Activated CD4-positive, alpha-beta T cell treated with anti-CD3 and anti-CD28 coated beads, Interleukin-2, amount 10 ng/mL, durations not matched to agents 7 days and 5 days (primary cell): ENCODE results near the gene TTC39A. TPM values are rescaled to one million over a fixed set of nuclear protein-coding genes. Genes with fewer than 3 reads are reported as not detected.
"Not testable (repeated sequence)": the region's sequence is repeated elsewhere in the genome, so short reads cannot be mapped to it uniquely, and the experiment has no call there.

Experiments used
- CTCF ChIA-PET: fragments of 350-600 bp; sonication (Branson Sonifier 250); formaldehyde crosslinking; loops from one replicate; lab custom pipeline; 2021; ENCODE audit warnings: antibody characterized with exemption; lab: Charles Lee
- POLR2A ChIA-PET: fragments of 350-600 bp; sonication (Branson Sonifier 250); formaldehyde crosslinking; loops from one replicate; lab custom pipeline; 2021; ENCODE audit warnings: antibody characterized with exemption; lab: Charles Lee
- DNase-seq: peaks from one replicate; pipeline ENCODE4 v3.0.0-alpha.2; 2020
- H3K27ac Mint-ChIP-seq: one replicate; pipeline ENCODE4 v1.8.0; 2021; ENCODE audit warnings: mild to moderate bottlenecking, moderate library complexity, mixed read lengths
- H3K27me3 Mint-ChIP-seq: one replicate; pipeline ENCODE4 v1.8.0; 2021; ENCODE audit warnings: mixed read lengths
- H3K36me3 Mint-ChIP-seq: one replicate; pipeline ENCODE4 v1.8.0; 2021; ENCODE audit warnings: low read depth, mixed read lengths
- H3K4me1 Mint-ChIP-seq: one replicate; pipeline ENCODE4 v1.8.0; 2021; ENCODE audit warnings: mixed read lengths
- H3K4me3 Mint-ChIP-seq: one replicate; pipeline ENCODE4 v1.8.0; 2021; ENCODE audit warnings: mild to moderate bottlenecking, moderate library complexity, mixed read lengths
- H3K9me3 Mint-ChIP-seq: one replicate; pipeline ENCODE4 v1.8.0; 2021; ENCODE audit warnings: mixed read lengths
- total RNA-seq, 2 experiments: library from RNA; stranded (reverse); gene quantifications; one replicate each; pipeline ENCODE4 v1.2.3, GENCODE V29; 2021

TTC39A gene
- total RNA-seq, 2 experiments from 2014 or later, result not detected

GRCh38 chr1:51329443-51330325, 678 bp downstream of the TTC39A start:
- Mint-ChIP-seq H3K4me1 (peaks cover 6% of the 10 kb centered on the region), H3K27ac (no peak overlapping the region), H3K4me3 (no peak overlapping the region), H3K9me3 (no peaks in the 10 kb centered on the region), H3K36me3 (no peaks in the 10 kb centered on the region), H3K27me3 (peaks cover 39% of the 10 kb centered on the region)
- ChIA-PET POLR2A (no interaction called here), CTCF (interaction anchor here (0.9 to 1.3 kb wide), 3 partner anchors 11 to 33 kb away, joined by 3 read pairs; no protein-coding TSS in a partner anchor)
- DNase-seq, result no peak

- CTCF ChIA-PET, result interaction anchor here (0.9 to 1.3 kb wide), 3 partner anchors 12 to 32 kb away, joined by 3 read pairs; no protein-coding TSS in a partner anchor
- H3K36me3 Mint-ChIP-seq, result no peaks in the 10 kb centered on the region
- no peak for DNase-seq
- POLR2A ChIA-PET, result no interaction called here
- no peak overlapping the region for H3K4me3 Mint-ChIP-seq
- H3K9me3 Mint-ChIP-seq, result no peaks in the 10 kb centered on the region
- peaks cover 39% of the 10 kb centered on the region for H3K27me3 Mint-ChIP-seq
- no peak overlapping the region for H3K27ac Mint-ChIP-seq
- H3K4me1 Mint-ChIP-seq, result peaks cover 6% of the 10 kb centered on the region
Measured at GRCh38 chr1:51328926-51329325, 1.4 kb downstream of the TTC39A start.

DNA sequence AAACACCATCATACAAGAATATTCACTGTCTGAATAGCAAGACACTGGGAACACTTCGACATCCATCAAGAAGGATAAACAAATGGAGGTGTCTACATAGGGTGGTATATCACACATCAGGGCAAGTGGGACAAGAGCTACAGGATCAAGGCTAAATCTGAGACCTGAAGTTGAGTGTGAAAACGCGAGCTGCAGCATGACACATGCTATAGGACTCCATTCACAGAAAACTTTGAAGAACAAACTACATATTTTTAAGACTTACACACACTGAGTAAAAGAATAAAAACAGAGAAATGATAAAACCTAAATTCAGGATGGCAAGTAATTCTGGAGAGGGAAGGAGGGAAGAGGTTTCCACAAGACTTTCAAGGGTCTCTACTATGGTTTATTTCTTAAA, 2.1 kb downstream of the TTC39A start:
- Mint-ChIP-seq H3K4me3 (no peak overlapping the region), H3K27ac (no peak overlapping the region), H3K9me3 (no peaks in the 10 kb centered on the region), H3K27me3 (peaks cover 41% of the 10 kb centered on the region), H3K36me3 (no peaks in the 10 kb centered on the region), H3K4me1 (peaks cover 6% of the 10 kb centered on the region)
- ChIA-PET POLR2A (no interaction called here), CTCF (no interaction called here)
- DNase-seq, result no peak

GRCh38 chr1:51327386-51327785, 3.0 kb downstream of the TTC39A start:
- H3K4me1 Mint-ChIP-seq, result peaks cover 6% of the 10 kb centered on the region
- H3K4me3 Mint-ChIP-seq, result no peak overlapping the region
- H3K9me3 Mint-ChIP-seq, result no peaks in the 10 kb centered on the region
- CTCF ChIA-PET, result interaction anchor here (1.2 kb wide), 1 partner anchor 13 kb away, joined by 3 read pairs; no protein-coding TSS in a partner anchor
- no peak for DNase-seq
- H3K36me3 Mint-ChIP-seq, result no peaks in the 10 kb centered on the region
- POLR2A ChIA-PET, result no interaction called here
- peaks cover 48% of the 10 kb centered on the region for H3K27me3 Mint-ChIP-seq
- no peak overlapping the region for H3K27ac Mint-ChIP-seq

DNA sequence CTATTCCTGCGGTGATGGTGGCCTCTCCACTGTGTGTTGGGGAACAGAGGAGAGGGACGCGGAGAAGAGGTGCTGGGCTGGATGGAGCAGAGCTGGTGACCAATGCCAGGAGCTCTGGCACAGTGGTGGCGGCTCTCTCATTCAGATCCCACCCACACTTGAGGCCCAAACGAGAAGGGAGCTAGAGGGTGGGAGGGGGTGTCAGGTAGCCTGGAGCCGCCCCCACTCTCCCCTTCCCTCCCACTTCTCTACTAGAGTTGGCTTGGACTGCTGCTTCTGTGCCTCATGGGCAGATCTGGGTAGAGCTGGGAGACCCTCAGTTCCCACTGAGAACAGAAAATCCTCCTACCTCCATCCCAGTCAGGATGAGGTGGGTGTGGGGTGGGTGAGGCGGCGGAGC, 3.5 kb downstream of the TTC39A start:
- CTCF ChIA-PET, result interaction anchor here (1.2 kb wide), 1 partner anchor 14 kb away, joined by 3 read pairs; no protein-coding TSS in a partner anchor
- Mint-ChIP-seq H3K4me3 (no peak overlapping the region), H3K27ac (no peak overlapping the region), H3K27me3 (peaks cover 47% of the 10 kb centered on the region), H3K36me3 (no peaks in the 10 kb centered on the region), H3K9me3 (no peaks in the 10 kb centered on the region), H3K4me1 (peaks cover 6% of the 10 kb centered on the region)
- DNase-seq, result no peak
- POLR2A ChIA-PET, result no interaction called here

- peaks cover 40% of the 10 kb centered on the region for H3K27me3 Mint-ChIP-seq
- DNase-seq, result no peak
- H3K9me3 Mint-ChIP-seq, result no peaks in the 10 kb centered on the region
- H3K4me3 Mint-ChIP-seq, result no peak overlapping the region
- no peaks in the 10 kb centered on the region for H3K36me3 Mint-ChIP-seq
- H3K4me1 Mint-ChIP-seq, result peaks cover 5% of the 10 kb centered on the region
- POLR2A ChIA-PET, result no interaction called here
- CTCF ChIA-PET, result interaction anchor here (1.2 kb wide), 1 partner anchor 15 kb away, joined by 3 read pairs; no protein-coding TSS in a partner anchor
- H3K27ac Mint-ChIP-seq, result no peak overlapping the region
Measured at GRCh38 chr1:51325878-51326755, 4.2 kb downstream of the TTC39A start.

GRCh38 chr1:51325391-51325790, 5.0 kb downstream of the TTC39A start:
- H3K4me1 Mint-ChIP-seq, result no peaks in the 10 kb centered on the region
- H3K36me3 Mint-ChIP-seq, result no peaks in the 10 kb centered on the region
- H3K4me3 Mint-ChIP-seq, result no peak overlapping the region
- H3K9me3 Mint-ChIP-seq, result no peaks in the 10 kb centered on the region
- CTCF ChIA-PET, result no interaction called here
- DNase-seq, result no peak
- H3K27ac Mint-ChIP-seq, result no peak overlapping the region
- peaks cover 34% of the 10 kb centered on the region for H3K27me3 Mint-ChIP-seq
- POLR2A ChIA-PET, result no interaction called here

DNA sequence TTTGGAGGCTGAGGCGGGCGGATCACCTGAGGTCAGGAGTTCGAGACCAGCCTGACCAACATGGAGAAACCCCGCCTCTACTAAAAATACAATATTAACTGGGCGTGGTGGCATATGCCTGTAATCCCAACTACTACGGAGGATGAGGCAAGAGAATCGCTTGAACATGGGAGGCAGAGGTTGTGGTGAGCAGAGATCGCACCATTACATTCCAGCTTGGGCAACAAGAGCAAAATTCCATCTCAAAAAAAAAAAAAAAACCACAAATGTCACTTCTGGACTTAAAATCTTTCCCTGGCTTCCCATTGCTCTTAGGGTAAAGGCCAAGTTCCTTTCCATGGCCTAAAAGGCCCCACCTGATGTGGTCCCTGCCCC, 5.4 kb downstream of the TTC39A start:
- DNase-seq, H3K4me3 Mint-ChIP-seq, H3K4me1 Mint-ChIP-seq, POLR2A ChIA-PET, H3K36me3 Mint-ChIP-seq, H3K27ac Mint-ChIP-seq, CTCF ChIA-PET, H3K9me3 Mint-ChIP-seq: not testable (repeated sequence)
- H3K27me3 Mint-ChIP-seq, result peaks cover 34% of the 10 kb centered on the region

DNA sequence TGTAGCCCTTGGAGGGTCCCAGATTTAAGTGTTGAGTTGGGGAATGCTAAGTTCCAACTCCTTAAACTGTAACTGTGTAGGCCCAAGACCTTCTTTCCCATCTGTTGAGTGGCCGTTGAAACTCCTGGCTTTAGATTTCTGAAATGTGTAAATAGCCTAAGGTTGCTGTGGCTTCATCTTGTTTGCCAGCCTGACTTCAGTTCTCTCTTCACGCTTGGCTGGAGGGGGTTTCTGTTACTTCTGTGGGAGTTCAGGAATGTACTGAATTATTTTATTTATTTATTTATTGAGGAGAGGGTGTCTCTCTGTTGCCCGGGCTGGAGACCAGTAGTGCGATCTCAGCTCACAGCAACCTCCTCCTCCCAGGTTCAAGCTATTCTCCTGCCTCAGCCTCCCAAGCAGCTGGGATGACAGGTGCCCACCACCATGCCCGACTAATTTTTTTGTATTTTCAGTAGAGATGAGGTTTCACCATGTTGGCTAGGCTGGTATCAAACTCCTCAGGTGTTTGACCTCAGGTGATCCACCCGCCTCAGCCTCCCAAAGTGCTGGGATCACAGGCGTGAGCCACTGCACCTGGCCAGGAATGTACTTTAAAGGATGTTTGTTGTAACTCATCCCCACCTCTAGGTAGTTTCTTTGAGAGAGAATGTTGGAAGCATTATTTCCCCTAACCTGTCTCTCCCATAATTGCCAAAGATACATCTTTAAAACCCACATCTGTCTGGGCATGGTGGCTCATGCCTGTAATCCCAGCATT, 5.9 kb downstream of the TTC39A start:
- CTCF ChIA-PET, result no interaction called here
- no peak for DNase-seq

DNA sequence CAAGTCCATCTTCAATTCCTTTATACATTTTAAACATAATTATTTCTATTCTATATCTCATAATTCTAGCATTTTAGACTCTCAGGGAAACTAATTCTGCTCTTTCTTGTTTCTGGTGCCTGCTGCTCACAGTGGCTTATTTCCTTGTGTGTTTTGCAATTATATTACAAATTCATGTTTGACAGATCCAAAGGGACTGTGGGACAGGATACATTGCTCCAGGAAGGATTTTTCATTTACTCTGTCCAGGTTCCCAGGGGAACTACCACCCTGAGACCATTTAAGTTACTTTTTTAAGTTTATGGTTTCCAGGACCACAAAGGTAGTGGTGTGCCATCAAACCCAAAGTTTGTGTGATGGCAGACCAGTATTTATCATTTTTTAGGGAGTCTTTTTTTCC, 6.6 kb downstream of the TTC39A start:
- Mint-ChIP-seq H3K4me3 (no peak overlapping the region), H3K27me3 (peaks cover 25% of the 10 kb centered on the region), H3K36me3 (no peaks in the 10 kb centered on the region), H3K27ac (no peak overlapping the region), H3K4me1 (no peaks in the 10 kb centered on the region), H3K9me3 (no peaks in the 10 kb centered on the region)
- POLR2A ChIA-PET, result no interaction called here
- DNase-seq, result no peak
- CTCF ChIA-PET, result no interaction called here

More for the DNA sequence above, 5.9 kb downstream of the TTC39A start:
- H3K36me3 Mint-ChIP-seq, result no peaks in the 10 kb centered on the region
- POLR2A ChIA-PET, result no interaction called here
- no peaks in the 10 kb centered on the region for H3K9me3 Mint-ChIP-seq
- no peak overlapping the region for H3K27ac Mint-ChIP-seq
- no peak overlapping the region for H3K4me3 Mint-ChIP-seq
- H3K4me1 Mint-ChIP-seq, result no peaks in the 10 kb centered on the region
- peaks cover 29% of the 10 kb centered on the region for H3K27me3 Mint-ChIP-seq

GRCh38 chr1:51322417-51323101, 7.8 kb downstream of the TTC39A start:
- CTCF ChIA-PET, result no interaction called here
- POLR2A ChIA-PET, result no interaction called here
- Mint-ChIP-seq H3K4me1 (no peaks in the 10 kb centered on the region), H3K36me3 (no peaks in the 10 kb centered on the region), H3K4me3 (no peak overlapping the region), H3K9me3 (no peaks in the 10 kb centered on the region), H3K27ac (no peak overlapping the region), H3K27me3 (peaks cover 20% of the 10 kb centered on the region)
- no peak for DNase-seq

- no peak for DNase-seq
- Mint-ChIP-seq H3K36me3 (no peaks in the 10 kb centered on the region), H3K9me3 (no peaks in the 10 kb centered on the region), H3K4me1 (no peaks in the 10 kb centered on the region), H3K27ac (no peak overlapping the region), H3K27me3 (peaks cover 17% of the 10 kb centered on the region), H3K4me3 (no peak overlapping the region)
- POLR2A ChIA-PET, result interaction anchor here (0.5 kb wide), 1 partner anchor 86 kb away, joined by 3 read pairs; the partner anchor contains the start of gene RNF11
- CTCF ChIA-PET, result no interaction called here
Measured at GRCh38 chr1:51321924-51322280, 8.5 kb downstream of the TTC39A start.
